Ishikawa (cell line): Measurements from ENCODE around the gene EAF1.

Experiments used
- CEBPB ChIP-seq: IDR thresholded peaks from 2 replicates; pipeline ENCODE4 v1.6.1; 2012
- CREB1 ChIP-seq: IDR thresholded peaks from 2 replicates; pipeline ENCODE4 v1.6.1; 2012; ENCODE audit warnings: low read depth
- EGR1 ChIP-seq: IDR thresholded peaks from 2 replicates; pipeline ENCODE4 v1.6.1; 2012
- FOXM1 ChIP-seq: IDR thresholded peaks from 2 replicates; pipeline ENCODE4 v1.6.1; 2012; ENCODE audit warnings: low read depth, borderline replicate concordance
- NFIC ChIP-seq: IDR thresholded peaks from 2 replicates; pipeline ENCODE4 v1.6.1; 2012
- RAD21 ChIP-seq: IDR thresholded peaks from 2 replicates; pipeline ENCODE4 v1.6.1; 2012; ENCODE audit warnings: low read depth
- TAF1 ChIP-seq: IDR thresholded peaks from 2 replicates; pipeline ENCODE4 v1.6.1; 2012; ENCODE audit warnings: low read depth, mild to moderate bottlenecking
- TCF12 ChIP-seq: IDR thresholded peaks from 2 replicates; pipeline ENCODE4 v1.6.1; 2012; ENCODE audit warnings: low read depth
- TEAD4 ChIP-seq: IDR thresholded peaks from 2 replicates; pipeline ENCODE4 v1.6.1; 2012
- TF ChIP-seq, protein P1 (sequence below): IDR thresholded peaks from 2 replicates; pipeline ENCODE4 v1.6.1; 2012

DNA sequence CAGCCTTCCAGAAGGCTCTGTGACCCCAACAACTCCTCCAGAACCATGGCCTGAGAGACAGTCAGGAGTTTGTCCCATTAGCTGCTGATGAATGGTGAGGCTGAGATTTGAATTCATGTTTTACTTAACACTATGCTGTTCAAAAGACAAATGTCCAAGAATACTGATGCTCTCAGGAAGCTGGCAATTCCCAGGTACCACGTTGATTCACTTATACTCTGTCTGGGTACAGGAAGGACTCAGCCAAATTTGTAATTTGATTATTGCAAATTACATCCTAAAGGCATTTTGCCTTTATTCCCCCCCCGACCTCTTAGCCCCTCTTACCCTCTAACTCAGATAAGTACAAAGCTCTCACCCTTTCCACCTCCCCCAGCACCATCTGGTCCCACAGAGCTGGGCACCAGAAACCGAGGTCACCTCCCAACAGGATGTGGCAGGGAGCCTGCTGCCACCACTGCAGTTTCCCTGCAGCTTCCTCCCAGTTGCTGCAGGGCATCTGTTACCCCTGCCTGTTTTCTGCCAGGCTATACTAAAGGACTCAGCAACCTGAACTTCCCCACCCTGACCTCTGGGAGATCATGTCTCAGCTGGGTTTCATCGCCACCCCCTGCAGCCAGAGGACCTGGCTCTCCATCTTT is 33.6 kb downstream of the EAF1 start:
- TF ChIP-seq, protein P1, sequence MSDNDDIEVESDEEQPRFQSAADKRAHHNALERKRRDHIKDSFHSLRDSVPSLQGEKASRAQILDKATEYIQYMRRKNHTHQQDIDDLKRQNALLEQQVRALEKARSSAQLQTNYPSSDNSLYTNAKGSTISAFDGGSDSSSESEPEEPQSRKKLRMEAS: no peak
- TF ChIP-seq NFIC: no peak
- TF ChIP-seq EGR1: no peak
- TF ChIP-seq CEBPB: no peak
- TF ChIP-seq FOXM1: no peak
- TF ChIP-seq CREB1: no peak
- TF ChIP-seq TEAD4: no peak
- no peak for TF ChIP-seq RAD21
- no peak for TF ChIP-seq TAF1
- no peak for TF ChIP-seq TCF12
